Ramos (cell line): ENCODE measurements around the gene DPP6.

Source experiments
- in situ Hi-C: fragments of 300-500 bp; cut with MboI; formaldehyde crosslinking; loops from one replicate; pipeline ENCODE4 v1.14.3; 2022; ENCODE audit warnings: low sequenced_read_pairs; ENCODE audit not compliant: unreplicated experiment

DPP6 gene

GRCh38 chr7:154204046-154204445 is 151.8 kb downstream of the DPP6 start:
- in situ Hi-C loops, result no loop called here

GRCh38 chr7:154212861-154213260 is 160.7 kb downstream of the DPP6 start:
- in situ Hi-C loops, result no loop called here

GRCh38 chr7:154217688-154218340 is 165.6 kb downstream of the DPP6 start:
- in situ Hi-C loops, result no loop called here

DNA sequence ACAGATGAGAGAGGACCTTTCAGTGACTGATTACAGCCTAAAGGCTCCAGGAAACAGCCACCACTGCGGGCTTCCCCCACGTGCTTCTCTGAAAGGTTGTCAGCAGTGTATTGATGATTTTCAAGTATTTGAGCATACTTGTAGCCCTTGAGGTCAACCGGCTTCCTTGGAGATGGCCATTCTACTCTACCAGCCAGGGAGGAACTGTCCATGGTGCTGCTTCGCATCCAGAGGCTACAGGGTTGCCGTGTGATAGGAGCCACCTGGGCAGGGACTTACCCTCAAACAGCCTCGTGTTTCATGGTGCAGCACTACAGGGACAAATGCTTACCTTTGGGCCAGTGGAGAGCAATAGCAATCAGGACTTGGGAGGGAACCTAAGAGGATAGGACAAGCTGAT is 179.5 kb downstream of the DPP6 start:
- in situ Hi-C loops, result no loop called here

- in situ Hi-C loops, result no loop called here
Observed at GRCh38 chr7:154232700-154233099, 180.5 kb downstream of the DPP6 start.

GRCh38 chr7:154241988-154242387 is 189.8 kb downstream of the DPP6 start:
- in situ Hi-C loops, result no loop called here

DNA sequence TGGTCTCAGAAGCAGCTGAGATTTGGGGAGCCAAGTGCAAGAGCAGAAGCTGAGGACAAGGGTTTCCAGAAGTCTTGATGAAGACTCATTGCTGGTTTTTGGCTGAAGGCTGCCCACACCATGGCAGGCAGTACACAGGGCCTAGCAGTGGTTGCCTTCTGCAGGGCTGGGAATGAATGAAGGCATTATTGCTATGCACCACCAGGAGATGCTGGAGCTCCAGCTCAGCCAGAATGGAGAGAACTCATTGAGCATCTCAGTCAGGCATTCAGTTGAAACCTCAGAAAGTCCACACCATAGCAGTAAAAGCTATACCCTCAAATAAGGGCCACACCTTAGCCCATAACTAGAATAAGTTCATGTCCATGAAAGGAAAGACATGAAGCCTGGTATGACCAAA is 190.5 kb downstream of the DPP6 start:
- in situ Hi-C loops, result no loop called here

DNA sequence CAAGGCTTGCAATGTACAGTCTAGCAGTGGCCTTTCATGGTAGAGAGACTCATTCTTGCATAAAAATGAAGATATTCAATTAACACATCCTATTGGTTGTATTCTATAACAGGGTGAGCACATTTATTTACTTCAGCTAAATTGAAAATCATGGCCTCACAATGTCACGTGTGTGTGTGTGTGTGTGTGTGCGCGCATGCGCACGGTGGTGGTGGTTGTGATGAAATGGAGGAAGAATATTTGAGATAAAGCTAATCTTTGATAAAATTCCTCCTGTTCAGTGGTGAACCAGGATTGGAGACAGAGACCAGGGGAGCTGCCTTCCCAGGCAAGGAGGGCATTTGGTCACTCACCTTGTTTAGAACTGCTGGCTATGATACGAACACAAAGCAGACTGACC is 199.8 kb downstream of the DPP6 start:
- in situ Hi-C loops, result no loop called here

GRCh38 chr7:154253810-154254209 is 201.6 kb downstream of the DPP6 start:
- in situ Hi-C loops, result no loop called here

DNA sequence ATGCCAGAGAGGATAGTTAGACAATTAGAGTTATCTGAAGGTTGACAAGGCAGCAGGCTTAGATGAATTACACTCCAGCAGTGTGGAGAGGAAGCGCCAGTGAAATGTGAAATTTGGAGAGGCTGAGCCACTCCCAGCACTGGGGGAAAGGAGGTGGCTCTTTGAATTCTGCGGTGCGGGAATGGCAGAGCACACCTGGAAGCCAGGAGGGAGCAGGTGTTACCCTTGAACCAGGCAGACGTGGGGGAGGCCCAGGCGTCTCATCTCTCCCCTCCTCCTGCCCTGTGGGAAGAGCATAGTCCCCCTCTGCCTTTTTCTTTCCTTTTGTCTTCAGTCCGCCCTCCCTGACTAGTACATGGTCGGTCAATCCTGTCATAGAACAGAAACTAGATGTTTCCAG is 203.1 kb downstream of the DPP6 start:
- in situ Hi-C loops, result no loop called here

- in situ Hi-C loops, result no loop called here
Observed at GRCh38 chr7:154256150-154256549, 204.0 kb downstream of the DPP6 start.

GRCh38 chr7:154259396-154259795 is 207.2 kb downstream of the DPP6 start:
- in situ Hi-C loops, result no loop called here

DNA sequence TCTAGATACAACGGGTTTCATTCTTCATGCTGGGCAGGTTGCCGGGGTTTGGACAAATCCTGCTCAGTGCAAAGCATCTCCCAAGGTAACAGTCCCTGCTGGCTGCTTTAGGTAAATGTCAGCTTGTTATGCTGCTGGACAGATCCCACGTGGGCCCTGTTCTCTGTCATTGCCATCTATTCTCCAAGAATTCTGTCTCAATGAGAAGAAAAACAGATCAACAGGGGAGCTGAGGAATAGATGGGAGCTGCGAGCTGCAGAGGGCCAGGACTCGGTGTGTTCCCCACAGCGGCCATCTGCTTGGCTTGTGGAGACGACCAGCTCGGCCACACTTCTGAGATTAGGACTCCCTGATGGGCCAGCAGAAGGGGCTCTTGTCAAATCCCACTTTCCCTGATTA is 235.2 kb downstream of the DPP6 start:
- in situ Hi-C loops, result no loop called here

- in situ Hi-C loops, result no loop called here
Observed at GRCh38 chr7:154289119-154289518, 236.9 kb downstream of the DPP6 start.

DNA sequence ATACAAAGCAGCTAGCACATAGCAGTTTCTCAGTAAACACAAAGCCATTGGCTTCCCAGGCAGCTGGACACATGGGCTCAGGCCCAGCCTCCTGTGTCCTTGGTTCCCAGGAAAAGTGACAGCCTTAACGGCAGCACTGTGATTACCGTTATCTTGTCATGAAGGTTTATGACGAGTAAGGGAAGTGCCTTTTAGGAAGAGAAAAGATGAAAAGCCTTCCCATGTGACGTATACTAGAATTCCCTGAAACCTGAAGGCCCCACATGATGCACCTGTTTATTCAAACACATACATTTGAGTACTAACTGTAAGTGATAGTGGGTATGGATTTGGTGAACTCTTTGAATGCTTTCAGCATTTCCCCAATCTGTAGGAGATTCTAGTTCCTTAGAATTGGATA is 244.2 kb downstream of the DPP6 start:
- in situ Hi-C loops, result no loop called here

DNA sequence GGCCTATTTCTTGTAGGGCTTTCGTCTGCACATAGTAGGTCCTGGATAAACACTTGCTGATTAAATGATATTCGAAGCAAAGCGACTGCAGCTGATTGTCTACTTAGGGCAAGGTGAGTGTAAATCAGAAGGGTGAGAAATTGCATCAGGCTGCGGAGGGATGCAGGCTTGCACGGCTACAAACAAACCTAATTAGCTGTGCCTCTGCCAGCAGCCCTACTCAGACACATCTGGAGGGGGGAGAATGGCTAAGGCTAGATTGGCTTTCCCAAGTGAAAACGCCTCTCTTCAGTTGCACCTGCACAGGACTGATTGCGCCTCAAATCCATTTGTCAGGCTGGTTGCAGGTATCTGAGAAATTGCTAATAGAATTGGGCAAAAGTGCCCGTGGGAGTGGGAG is 247.5 kb downstream of the DPP6 start:
- in situ Hi-C loops, result no loop called here

DNA sequence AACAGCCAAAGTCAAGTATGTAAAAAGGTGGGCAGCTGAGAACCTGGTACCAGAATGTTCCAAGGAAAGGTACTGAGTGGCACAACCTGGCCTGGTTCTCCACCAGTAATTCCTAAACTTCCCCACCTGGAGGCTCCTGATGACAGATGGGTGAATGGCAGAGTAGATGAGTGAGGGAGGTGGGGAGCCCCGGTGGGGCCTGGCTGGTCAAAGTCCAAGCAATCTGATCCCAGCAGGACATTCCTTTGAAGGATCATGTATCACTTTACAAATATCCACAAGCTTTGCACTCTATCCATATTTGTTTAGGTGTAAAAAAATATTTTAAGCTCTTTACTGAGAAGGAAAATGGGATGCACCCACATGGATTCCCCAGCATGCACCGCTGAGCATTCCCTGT is 250.2 kb downstream of the DPP6 start:
- in situ Hi-C loops, result no loop called here

DNA sequence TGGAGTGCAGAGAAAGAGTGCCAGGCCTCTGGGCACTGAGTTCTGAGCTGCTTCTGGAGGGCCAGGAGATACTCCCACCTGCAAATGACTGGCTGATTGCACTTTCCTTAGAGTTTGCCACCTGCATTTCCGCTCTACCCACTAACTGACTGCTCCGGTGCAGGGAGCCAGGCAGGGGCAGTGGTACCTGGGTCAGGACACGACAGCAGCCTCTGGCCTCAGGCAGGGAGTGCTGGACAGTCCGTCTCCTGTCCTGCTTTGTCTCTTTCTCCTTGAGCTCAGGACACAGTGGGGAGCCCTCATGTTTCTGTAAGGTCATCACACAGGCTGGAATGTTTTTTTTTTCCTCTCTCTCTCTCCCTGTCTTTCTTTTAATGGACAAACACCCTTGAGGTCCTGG is 252.0 kb downstream of the DPP6 start:
- in situ Hi-C loops, result no loop called here

DNA sequence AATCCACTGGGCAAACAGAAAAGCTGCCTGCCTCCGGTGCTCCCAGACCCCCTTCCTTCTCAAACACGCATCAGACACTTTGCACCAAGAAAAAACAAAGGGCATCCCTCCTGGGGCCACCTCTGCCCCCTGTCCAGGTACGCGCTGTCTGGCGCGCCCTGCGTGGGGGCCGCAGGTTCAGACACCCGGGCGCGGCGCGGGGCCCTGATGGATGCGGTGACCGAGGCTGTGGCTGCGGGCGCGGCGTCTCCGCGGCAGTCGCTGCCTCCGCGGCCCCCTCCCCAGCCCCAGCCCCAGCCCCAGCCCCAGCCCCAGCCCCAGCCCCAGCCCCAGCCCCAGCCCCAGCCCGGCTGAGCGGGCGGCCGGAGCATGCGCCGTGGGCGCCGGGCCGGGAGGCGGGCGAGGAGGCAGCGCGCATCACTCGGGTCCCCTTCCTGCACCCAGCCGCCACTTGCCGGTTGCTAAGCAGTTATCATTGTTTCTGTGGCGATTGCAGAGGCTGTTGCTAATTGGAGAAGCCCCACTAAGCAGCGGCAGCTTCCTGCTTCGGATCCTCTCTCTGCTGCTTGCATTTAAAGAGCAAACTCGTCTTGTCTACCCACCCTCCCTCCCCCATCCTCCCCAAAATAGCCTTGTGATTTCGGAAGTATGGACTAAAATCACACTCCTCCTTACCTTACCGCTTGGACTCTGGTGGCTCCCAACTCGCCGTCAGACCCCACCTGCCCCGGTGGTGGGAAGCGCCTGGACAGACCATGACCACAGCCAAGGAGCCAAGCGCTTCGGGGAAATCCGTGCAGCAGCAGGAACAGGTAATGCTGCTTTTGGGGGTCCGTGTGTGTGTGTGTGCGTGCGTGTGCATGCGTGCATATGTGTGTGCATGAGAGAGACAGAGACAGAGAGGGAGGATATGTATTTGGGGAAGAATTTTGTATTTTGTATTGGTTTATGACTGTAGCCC is 252.8 kb downstream of the DPP6 start:
- in situ Hi-C loops, result no loop called here

DNA sequence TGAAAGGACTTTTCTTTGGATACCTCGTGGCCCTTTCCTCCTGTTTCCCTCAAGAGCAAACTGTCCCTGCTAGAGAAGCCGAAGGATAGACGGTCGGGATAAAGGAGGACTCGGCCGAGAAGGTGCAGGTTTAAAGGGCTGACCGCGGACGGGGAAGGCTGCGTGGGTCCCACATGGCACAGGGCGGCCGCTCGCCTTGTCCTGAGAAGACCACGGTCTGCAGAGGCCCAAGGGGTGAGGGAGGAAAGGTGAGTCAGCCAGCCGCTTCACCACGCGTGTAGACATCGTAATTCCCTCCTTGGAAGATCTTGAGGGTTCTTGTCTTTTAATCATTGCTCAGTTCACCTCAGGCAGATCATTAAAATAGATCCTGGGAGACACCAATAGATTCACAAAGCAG is 253.8 kb downstream of the DPP6 start:
- in situ Hi-C loops, result no loop called here

DNA sequence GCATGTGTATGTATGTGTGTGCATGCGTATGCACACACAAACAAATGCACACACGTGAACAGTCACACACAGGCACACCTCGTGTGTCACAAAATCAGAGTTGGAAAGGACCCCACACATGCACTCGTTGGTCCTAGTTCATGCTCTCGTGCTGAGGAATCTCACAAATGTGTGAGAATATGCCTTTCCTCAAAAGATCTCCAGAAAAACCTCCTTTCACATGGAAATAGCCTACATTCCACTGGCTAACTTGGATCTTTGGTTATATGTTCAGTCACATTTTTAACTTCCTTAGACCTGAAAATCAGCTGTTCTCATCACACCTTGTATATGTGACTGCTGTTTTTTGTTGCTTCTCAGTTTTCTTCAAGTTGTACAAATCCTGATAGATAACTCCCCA is 256.7 kb downstream of the DPP6 start:
- in situ Hi-C loops, result no loop called here

- in situ Hi-C loops, result no loop called here
Observed at GRCh38 chr7:154310114-154310513, 257.9 kb downstream of the DPP6 start.
